K562 (cell line): ENCODE results near the gene NUP107. TPM values are rescaled to one million over a fixed set of nuclear protein-coding genes. Genes with fewer than 3 reads are reported as not detected.

ENCODE experiments used
- AFF1 ChIP-seq, 2 experiments: fragments of 450-650 bp; IDR thresholded peaks; 2 replicates each; pipeline ENCODE4 v1.6.1; 2018; ENCODE audit warnings: mild to moderate bottlenecking in 2 of 2, low read depth in 1 of 2; ENCODE audit not compliant: partially characterized antibody in 2 of 2
- ARHGAP35 ChIP-seq: fragments of 450-650 bp; IDR thresholded peaks from 2 replicates; pipeline ENCODE4 v1.6.1; 2018; ENCODE audit not compliant: partially characterized antibody
- ATF3 ChIP-seq, 2 experiments: fragments of 450-650 bp in 1 of 2; sonication (generic) in 1 of 2; formaldehyde crosslinking in 1 of 2; IDR thresholded peaks in 1 of 2; conservative IDR thresholded peaks in 1 of 2; 2 replicates each; pipeline versions ENCODE4 v1.6.1 to v1.8.1; 2016 to 2023; ENCODE audit warnings: mild to moderate bottlenecking in 2 of 2, moderate library complexity in 2 of 2, inconsistent platforms in 1 of 2, missing genetic modification reagents in 1 of 2
- BRD4 ChIP-seq: fragments of 200-600 bp; sonication (generic); IDR thresholded peaks from 2 replicates; pipeline ENCODE4 v1.6.1; 2017; ENCODE audit warnings: inconsistent platforms
- DDX20 ChIP-seq: fragments of 450-650 bp; IDR thresholded peaks from 2 replicates; pipeline ENCODE4 v1.6.1; 2016; ENCODE audit warnings: missing genetic modification characterization, low read depth, mild to moderate bottlenecking, missing compliant biosample characterization, moderate library complexity
- GATA2 ChIP-seq: sonication (generic); formaldehyde crosslinking; IDR thresholded peaks from 2 replicates; pipeline ENCODE4 v1.4.0; 2020; ENCODE audit warnings: mild to moderate bottlenecking, missing genetic modification reagents
- GTF2A2 ChIP-seq: IDR thresholded peaks from 2 replicates; pipeline ENCODE4 v1.6.1; 2016; ENCODE audit warnings: mild to moderate bottlenecking, missing genetic modification characterization, missing compliant biosample characterization
- HMGN3 ChIP-seq: IDR thresholded peaks from 2 replicates; pipeline ENCODE4 v1.6.1; 2011; ENCODE audit warnings: borderline replicate concordance, low read depth, mild to moderate bottlenecking, mixed read lengths, low read length; ENCODE audit not compliant: insufficient read length; ENCODE audit errors: extremely low read depth
- HNRNPUL1 ChIP-seq: fragments of 200-400 bp; formaldehyde crosslinking; IDR thresholded peaks from 2 replicates; pipeline ENCODE4 v1.6.1; 2017; ENCODE audit warnings: low read length
- KDM4B ChIP-seq, 2 experiments: fragments of 450-650 bp in 1 of 2; sonication (generic) in 1 of 2; IDR thresholded peaks; 2 replicates each; pipeline ENCODE4 v1.6.1; 2016 to 2017; ENCODE audit warnings: borderline replicate concordance in 2 of 2, antibody characterized with exemption in 1 of 2, low read depth in 1 of 2, mild to moderate bottlenecking in 1 of 2
- MBD2 ChIP-seq: sonication (generic); IDR thresholded peaks from 2 replicates; pipeline ENCODE4 v1.6.1; 2016; ENCODE audit warnings: low read depth, borderline replicate concordance
- NCOA6 ChIP-seq: fragments of 450-650 bp; IDR thresholded peaks from 2 replicates; pipeline ENCODE4 v1.6.1; 2017; ENCODE audit warnings: mild to moderate bottlenecking
- SREBF1 ChIP-seq: fragments of 150-350 bp; IDR thresholded peaks from 2 replicates; pipeline ENCODE4 v1.6.1; 2014; ENCODE audit warnings: antibody characterized with exemption, low read depth, low read length, borderline replicate concordance
- ZBTB11 ChIP-seq, 3 experiments: fragments of 200-800 bp in 1 of 3; fragments of 250-450 bp in 1 of 3; fragments of 450-650 bp in 1 of 3; sonication (Bioruptor Pico) in 1 of 3; sonication (Bioruptor generic) in 1 of 3; formaldehyde crosslinking in 1 of 3; IDR thresholded peaks; 2 replicates each; pipeline versions ENCODE4 v1.6.1 to v1.8.0; 2016 to 2022; ENCODE audit warnings: mild to moderate bottlenecking in 2 of 3, missing genetic modification characterization in 2 of 3, missing compliant biosample characterization in 1 of 3, moderate library complexity in 1 of 3
- ZBTB26 ChIP-seq: fragments of 450-650 bp; formaldehyde crosslinking; IDR thresholded peaks from 2 replicates; pipeline ENCODE4 v1.4.0; 2022; ENCODE audit warnings: missing genetic modification characterization
- polyA plus RNA-seq, 8 experiments: library from polyadenylated mRNA; depleted of rRNA in 4 of 8; stranded (reverse) in 5 of 8; unstranded in 3 of 8; fragments of >200 nt; fragmentation: Nextera tagmentation in 2 of 8; fragmentation: Illumina TruSeq in 1 of 8; extraction: Ambion mirVana in 2 of 8; extraction: Trizol in 1 of 8; gene quantifications; 2 replicates each; pipeline versions ENCODE4 v1.2.1 to v1.2.3, GENCODE V29; 2011 to 2014; ENCODE audit warnings: inconsistent platforms in 1 of 8, missing spikeins in 1 of 8
- total RNA-seq, 7 experiments: library from RNA; depleted of rRNA in 6 of 7; stranded (reverse); fragments of >200 nt in 6 of 7; fragmentation: Illumina TruSeq in 2 of 7; extraction: Trizol in 2 of 7; gene quantifications; 2 replicates each; pipeline versions ENCODE4 v1.2.1 to v1.2.3, GENCODE V29; 2011 to 2021; ENCODE audit warnings: low replicate concordance in 1 of 7

NUP107 gene
- total and polyA plus RNA-seq, 9 of the 15 experiments (the other 6 are each of a cell fraction or from before 2014, with no cell fraction given): 129 to 277 (median 199) TPM

GRCh38 chr12:68686595-68687521, at the start of gene NUP107 (continued):
- TF ChIP-seq AFF1 (IDR thresholded peaks at IDR 0.05; ENCODE audit: low read depth in 1 of 2, partially characterized antibody in 2 of 2): peak in 1 of 2 experiments; percentile 56
- peak; percentile 64 for TF ChIP-seq HMGN3
- TF ChIP-seq ARHGAP35: no peak
- no peak for TF ChIP-seq DDX20 (tag)
- TF ChIP-seq BRD4: peak; percentile 51; the same call in 1 of the 2 replicates
- no peak for TF ChIP-seq ZBTB26 (CRISPR knock-in tag)
- TF ChIP-seq KDM4B (IDR thresholded peaks at IDR 0.05; ENCODE audit: borderline replicate concordance in 2 of 2, low read depth in 1 of 2): peak in 1 of 2 experiments; percentile 99; a peak in 2 of 4 replicates
- TF ChIP-seq ATF3 (IDR thresholded peaks at IDR 0.05): peak; percentile 65; the same call in 1 of the 2 replicates
- TF ChIP-seq ATF3 (CRISPR knock-in tag; conservative IDR thresholded peaks at IDR 0.05): peak; percentile 57; the same call in 1 of the 2 replicates
- no peak for TF ChIP-seq HNRNPUL1
- TF ChIP-seq NCOA6: peak; percentile 89
- 0 out of 2 replicates have a peak, but pooled peaks have one; percentile 63 for TF ChIP-seq GTF2A2 (tag)
- no peak; the same call in 1 of the 2 replicates for TF ChIP-seq GATA2 (CRISPR knock-in tag)
- TF ChIP-seq SREBF1: peak; percentile 93
- TF ChIP-seq MBD2: peak; percentile 88
- peak; percentile 96 to 100 (median 100) for TF ChIP-seq ZBTB11 (CRISPR knock-in tag; IDR thresholded peaks at IDR 0.05)
